GM21786 (cell line): ENCODE measurements around the gene FOXN1.

Experiments
- ATAC-seq: cut with Tn5 transposase; IDR thresholded peaks from one replicate; pipeline ENCODE4 v1.9.1; 2021; ENCODE audit not compliant: unreplicated experiment

The FOXN1 gene

GRCh38 chr17:28544402-28545140 lies 38.4 kb downstream of the FOXN1 start:
- ATAC-seq, result no peak

- ATAC-seq, result no peak
Observed at GRCh38 chr17:28545141-28545503, 39.0 kb downstream of the FOXN1 start.

GRCh38 chr17:28545787-28546415 lies 39.8 kb downstream of the FOXN1 start:
- no peak for ATAC-seq

- no peak for ATAC-seq
Observed at GRCh38 chr17:28547096-28547622, 41.0 kb downstream of the FOXN1 start.

GRCh38 chr17:28547623-28548416 lies 41.7 kb downstream of the FOXN1 start:
- ATAC-seq, result no peak

GRCh38 chr17:28548417-28549130 lies 42.4 kb downstream of the FOXN1 start:
- ATAC-seq, result no peak

GRCh38 chr17:28549236-28550132 lies 43.3 kb downstream of the FOXN1 start:
- peak; percentile 46 for ATAC-seq

- ATAC-seq, result no peak
Observed at GRCh38 chr17:28550858-28551257, 44.7 kb downstream of the FOXN1 start.

GRCh38 chr17:28551421-28552175 lies 45.5 kb downstream of the FOXN1 start:
- ATAC-seq, result no peak

- ATAC-seq, result no peak
Observed at GRCh38 chr17:28552176-28552999, 46.2 kb downstream of the FOXN1 start, which contains the start of gene UNC119. Gene UNC119, minus strand, starts transcription at chr17:28552624. Its CDS starts 67 bp downstream, at chr17:28552557.

- no peak for ATAC-seq
Observed at GRCh38 chr17:28553000-28553505, 46.9 kb downstream of the FOXN1 start.

- ATAC-seq, result no peak
Observed at GRCh38 chr17:28554565-28554964, 48.4 kb downstream of the FOXN1 start.

GRCh38 chr17:28555022-28555421 lies 48.9 kb downstream of the FOXN1 start:
- no peak for ATAC-seq

GRCh38 chr17:28563475-28563874 lies 57.3 kb downstream of the FOXN1 start:
- no peak for ATAC-seq

GRCh38 chr17:28567604-28568003 lies 61.5 kb downstream of the FOXN1 start:
- no peak for ATAC-seq

- no peak for ATAC-seq
Observed at GRCh38 chr17:28569446-28569845, 63.3 kb downstream of the FOXN1 start.

- ATAC-seq, result peak; percentile 5
Observed at GRCh38 chr17:28570716-28571360, 64.7 kb downstream of the FOXN1 start.
